PC-3 (cell line): ENCODE results near the gene DPH2. TPM values are rescaled to one million over a fixed set of nuclear protein-coding genes. Genes with fewer than 3 reads are reported as not detected.

Experiments used
- ATAC-seq: fragments of 200-7000 bp; cut with Tn5 transposase; 2 replicates; pipeline ENCODE4 v1.9.1; 2020; ENCODE audit warnings: mild to moderate bottlenecking, moderate library complexity
- BruUV-seq: library from RNA; stranded (reverse); fragments of 400-500 nt; replicated peaks from 2 replicates; lab custom pipeline; 2021; lab: Mats Ljungman, UMichigan
- CTCF ChIA-PET: fragments of 300-600 bp; sonication (Branson Sonifier 250); formaldehyde crosslinking; loops from one replicate; lab custom pipeline; 2022; ENCODE audit warnings: antibody characterized with exemption; lab: Charles Lee
- POLR2A ChIA-PET: fragments of 300-600 bp; sonication (Branson Sonifier 250); formaldehyde crosslinking; loops from one replicate; lab custom pipeline; 2022; ENCODE audit warnings: antibody characterized with exemption; ENCODE audit not compliant: unreplicated experiment; lab: Charles Lee
- DNase-seq: peaks from one replicate; pipeline ENCODE4 v3.0.0-alpha.2; 2015
- H2AFZ ChIP-seq: fragments of 300-600 bp; sonication (generic); 2 replicates; pipeline ENCODE4 v1.6.0; 2016; ENCODE audit warnings: antibody characterized with exemption, low read length
- H3F3A ChIP-seq: fragments of 300-600 bp; sonication (generic); one replicate; pipeline ENCODE4 v1.6.0; 2017; ENCODE audit warnings: antibody characterized with exemption, low read length, control low read depth, mild to moderate bottlenecking; ENCODE audit not compliant: unreplicated experiment
- H3K27ac ChIP-seq: fragments of 300-600 bp; sonication (generic); 2 replicates; pipeline ENCODE4 v1.5.1; 2016; ENCODE audit warnings: mild to moderate bottlenecking, low read length
- H3K27me3 ChIP-seq: fragments of 300-600 bp; sonication (generic); 2 replicates; pipeline ENCODE4 v1.6.1; 2016; ENCODE audit warnings: low read length, mixed read lengths
- H3K36me3 ChIP-seq: fragments of 300-600 bp; sonication (generic); 2 replicates; pipeline ENCODE4 v1.6.1; 2016; ENCODE audit warnings: low read depth, mixed run types, low read length, mixed read lengths
- H3K4me1 ChIP-seq: fragments of 300-600 bp; sonication (generic); 2 replicates; pipeline ENCODE4 v1.5.1; 2016; ENCODE audit warnings: low read length; ENCODE audit not compliant: insufficient read depth
- H3K4me2 ChIP-seq: fragments of 300-600 bp; sonication (generic); 2 replicates; pipeline ENCODE4 v1.6.0; 2016; ENCODE audit warnings: low read length
- H3K4me3 ChIP-seq: fragments of 300-600 bp; sonication (generic); 2 replicates; pipeline ENCODE4 v1.5.1; 2016; ENCODE audit warnings: mild to moderate bottlenecking, low read length, mixed read lengths
- H3K79me2 ChIP-seq: fragments of 300-600 bp; sonication (generic); 2 replicates; pipeline ENCODE4 v1.6.1; 2017; ENCODE audit warnings: low read length, mixed read lengths
- H3K9ac ChIP-seq: fragments of 300-600 bp; sonication (generic); 2 replicates; pipeline ENCODE4 v1.6.0; 2016; ENCODE audit warnings: mild to moderate bottlenecking, low read length
- H3K9me2 ChIP-seq: fragments of 300-600 bp; sonication (generic); replicated peaks from 2 replicates; pipeline ENCODE4 v1.6.1; 2016; ENCODE audit warnings: mixed run types, low read length, mixed read lengths
- H3K9me3 ChIP-seq: fragments of 300-600 bp; sonication (generic); 2 replicates; pipeline ENCODE4 v1.6.1; 2016; ENCODE audit warnings: low read length, mixed read lengths
- H4K20me1 ChIP-seq: fragments of 300-600 bp; sonication (generic); 2 replicates; pipeline ENCODE4 v1.6.1; 2016; ENCODE audit warnings: low read length, mixed read lengths
- EZH2 ChIP-seq: fragments of 300-600 bp; sonication (generic); IDR thresholded peaks from one replicate; pipeline ENCODE4 v1.6.1; 2017; ENCODE audit warnings: antibody characterized with exemption, mild to moderate bottlenecking, low read length; ENCODE audit not compliant: unreplicated experiment
- EZH2phosphoT487 ChIP-seq: fragments of 300-600 bp; sonication (generic); IDR thresholded peaks from 2 replicates; pipeline ENCODE4 v1.6.1; 2018; ENCODE audit warnings: mild to moderate bottlenecking, antibody characterized with exemption, low read length, borderline replicate concordance
- intact Hi-C: fragments of 100-400 bp; cut with micrococcal nuclease; formaldehyde crosslinking; loops from 2 replicates; pipeline ENCODE4 v1.9.0; 2023
- total RNA-seq: library from RNA; depleted of rRNA; stranded (reverse); fragments of >200 nt; gene quantifications from 2 replicates; pipeline ENCODE4 v1.2.3, GENCODE V29; 2014
- TF ChIP-seq, protein P1 (sequence below): fragments of 300-600 bp; sonication (generic); conservative IDR thresholded peaks from 2 replicates; pipeline ENCODE4 v1.5.1; 2017; ENCODE audit warnings: antibody characterized with exemption, low read depth, mild to moderate bottlenecking, low read length

The DPH2 gene
- total RNA-seq, 1 experiment from 2014 or later, result 46.3 TPM

DNA sequence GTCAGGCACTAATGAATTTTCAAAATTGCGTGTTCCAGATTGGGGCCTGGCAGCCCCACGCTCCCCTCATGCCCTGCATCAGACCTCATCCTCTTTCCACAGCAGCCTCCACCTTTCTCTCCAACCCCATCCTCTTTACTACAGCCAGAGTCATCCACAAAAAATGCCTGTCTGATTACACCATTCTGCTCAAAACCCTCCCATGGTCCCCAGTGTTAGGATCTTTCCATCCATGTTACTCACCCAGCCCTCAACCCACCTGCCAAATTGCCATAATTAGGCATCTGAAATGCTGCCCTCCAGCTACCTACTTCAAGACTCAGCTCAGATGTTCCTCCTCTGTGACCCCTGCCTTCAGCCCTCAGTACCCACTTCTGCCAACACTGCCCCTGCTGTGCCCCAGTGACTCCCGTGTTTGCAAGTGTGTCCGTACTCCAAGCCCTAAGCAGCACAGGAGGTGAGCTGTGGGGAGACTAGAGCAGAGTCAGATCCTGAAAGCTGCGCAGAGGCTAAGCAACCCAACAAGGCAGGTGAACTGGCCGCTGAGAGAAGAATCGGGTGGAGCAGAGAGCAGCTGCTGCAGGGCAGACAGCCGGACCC lies 36.9 kb upstream of the DPH2 start:
- ChIA-PET CTCF (interaction anchor here (0.6 to 3.9 kb wide), 5 partner anchors 14 to 207 kb away, joined by 3 to 83 read pairs (median 4); partner anchors contain the start of gene IPO13), POLR2A (interaction anchor here (0.6 to 0.7 kb wide), 2 partner anchors 170 to 810 kb away, joined by 3 read pairs; no protein-coding TSS in a partner anchor)
- Histone ChIP-seq H3K79me2 (peaks cover 6% of the 10 kb centered on the region; the same call in 1 of the 2 replicates), H3K4me1 (peaks cover 57% of the 10 kb centered on the region), H3K9ac (peak overlapping the region; percentile 64), H3K27me3 (no peaks in the 10 kb centered on the region), H3K27ac (peak overlapping the region; percentile 55), H2AFZ (peak overlapping the region; percentile 77), H3F3A (no peaks in the 10 kb centered on the region), H3K9me2 (no peaks in the 10 kb centered on the region), H3K9me3 (no peaks in the 10 kb centered on the region), H3K4me3 (peak overlapping the region; percentile 68), H3K36me3 (no peaks in the 10 kb centered on the region; the same call in 1 of the 2 replicates), H3K4me2 (peak overlapping the region; percentile 82), H4K20me1 (no peaks in the 10 kb centered on the region)
- peak; percentile 6 for ATAC-seq
- intact Hi-C loops, result loop anchor here (5.0 kb wide), 2 partner anchors 86 to 101 kb away; no protein-coding TSS in a partner anchor
- TF ChIP-seq EZH2 (no peak), EZH2phosphoT487 (no peak)
- TF ChIP-seq, protein P1, sequence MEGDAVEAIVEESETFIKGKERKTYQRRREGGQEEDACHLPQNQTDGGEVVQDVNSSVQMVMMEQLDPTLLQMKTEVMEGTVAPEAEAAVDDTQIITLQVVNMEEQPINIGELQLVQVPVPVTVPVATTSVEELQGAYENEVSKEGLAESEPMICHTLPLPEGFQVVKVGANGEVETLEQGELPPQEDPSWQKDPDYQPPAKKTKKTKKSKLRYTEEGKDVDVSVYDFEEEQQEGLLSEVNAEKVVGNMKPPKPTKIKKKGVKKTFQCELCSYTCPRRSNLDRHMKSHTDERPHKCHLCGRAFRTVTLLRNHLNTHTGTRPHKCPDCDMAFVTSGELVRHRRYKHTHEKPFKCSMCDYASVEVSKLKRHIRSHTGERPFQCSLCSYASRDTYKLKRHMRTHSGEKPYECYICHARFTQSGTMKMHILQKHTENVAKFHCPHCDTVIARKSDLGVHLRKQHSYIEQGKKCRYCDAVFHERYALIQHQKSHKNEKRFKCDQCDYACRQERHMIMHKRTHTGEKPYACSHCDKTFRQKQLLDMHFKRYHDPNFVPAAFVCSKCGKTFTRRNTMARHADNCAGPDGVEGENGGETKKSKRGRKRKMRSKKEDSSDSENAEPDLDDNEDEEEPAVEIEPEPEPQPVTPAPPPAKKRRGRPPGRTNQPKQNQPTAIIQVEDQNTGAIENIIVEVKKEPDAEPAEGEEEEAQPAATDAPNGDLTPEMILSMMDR, result no peak
- BruUV-seq, result no TSS peak
- DNase-seq, result peak; percentile 53

DNA sequence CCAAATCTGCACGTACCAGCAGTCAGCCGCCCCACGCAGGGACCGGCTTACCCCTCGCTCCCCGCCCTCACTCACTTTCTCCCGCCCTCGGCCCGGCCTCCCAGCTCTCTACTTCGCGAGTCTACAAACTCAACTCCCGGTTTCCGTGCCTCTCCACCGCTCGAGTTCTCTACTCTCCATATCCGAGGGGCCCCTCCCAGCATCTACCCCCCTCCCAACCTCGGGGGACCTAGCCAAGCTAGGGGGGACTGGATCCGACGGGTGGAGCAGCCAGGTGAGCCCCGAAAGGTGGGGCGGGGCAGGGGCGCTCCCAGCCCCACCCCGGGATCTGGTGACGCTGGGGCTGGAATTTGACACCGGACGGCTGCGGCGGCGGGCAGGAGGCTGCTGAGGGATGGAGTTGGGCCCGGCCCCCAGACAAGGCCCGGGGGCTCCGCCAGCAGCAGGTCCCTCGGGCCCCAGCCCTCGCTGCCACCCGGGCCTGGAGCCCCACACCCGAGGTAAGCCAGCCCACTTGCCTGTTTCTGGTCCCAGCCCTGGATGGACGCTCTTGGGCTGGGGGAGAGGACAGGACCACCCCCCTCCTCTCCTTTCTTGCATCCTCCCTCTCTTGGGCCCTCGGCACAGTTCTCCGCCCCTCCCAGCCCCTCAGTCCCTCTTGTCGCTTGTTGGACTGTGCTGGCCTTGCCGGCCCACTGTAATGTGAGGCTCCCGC lies 36.3 kb upstream of the DPH2 start, which contains the start of gene ARTN:
Gene ARTN, plus strand, starts transcription at position 416 of the 715 bp plus-strand sequence. CDS start 1,856 bp downstream, outside the sequence.
- TF ChIP-seq EZH2 (no peak), EZH2phosphoT487 (no peak)
- Histone ChIP-seq H4K20me1 (no peaks in the 10 kb centered on the region), H3K27me3 (no peaks in the 10 kb centered on the region), H3K9ac (peak within 1 kb of the TSS; percentile 64), H3K36me3 (no peaks in the 10 kb centered on the region; the same call in 1 of the 2 replicates), H3K27ac (peak within 1 kb of the TSS; percentile 55), H3F3A (no peaks in the 10 kb centered on the region), H2AFZ (peak within 1 kb of the TSS; percentile 77), H3K4me2 (peak within 1 kb of the TSS; percentile 82), H3K9me2 (no peaks in the 10 kb centered on the region), H3K4me3 (peak within 1 kb of the TSS; percentile 68), H3K4me1 (peaks cover 57% of the 10 kb centered on the region), H3K9me3 (no peaks in the 10 kb centered on the region), H3K79me2 (peaks cover 6% of the 10 kb centered on the region; the same call in 1 of the 2 replicates)
- intact Hi-C loops, result loop anchor here (1.0 to 5.0 kb wide), 4 partner anchors 86 to 405 kb away; no protein-coding TSS in a partner anchor
- DNase-seq (peak; percentile 73), ATAC-seq (peak; percentile 56)
- BruUV-seq, result no TSS peak
- ChIA-PET POLR2A (interaction anchor here (0.6 to 0.7 kb wide), 2 partner anchors 170 to 811 kb away, joined by 3 read pairs; no protein-coding TSS in a partner anchor), CTCF (interaction anchor here (0.6 to 3.9 kb wide), 7 partner anchors 13 to 208 kb away, joined by 3 to 83 read pairs (median 3); partner anchors contain the start of gene IPO13)
